Natural killer cell (primary cell): ENCODE results near the gene NANOS3. TPM values are rescaled to one million over a fixed set of nuclear protein-coding genes. Genes with fewer than 3 reads are reported as not detected.

Source experiments
- ATAC-seq, 3 donors: fragments of 150-1000 bp in 2 of 3; fragments of 200-7000 bp in 1 of 3; cut with Tn5 transposase; 1 replicate in 1 of 3; 2 replicates in 2 of 3; pipeline ENCODE4 v1.10.0; 2021; ENCODE audit warnings: mild to moderate bottlenecking in 2 of 3, moderate library complexity in 2 of 3
- DNase-seq, 2 donors: peaks; one replicate each; pipeline versions ENCODE4 v3.0.0 to v3.0.0-alpha.2; 2013 to 2021; ENCODE audit warnings: mixed read lengths in 1 of 2
- H3K27ac ChIP-seq: one replicate; pipeline ENCODE4 v1.5.1; 2013; ENCODE audit warnings: mild to moderate bottlenecking, low read length
- H3K27me3 ChIP-seq: one replicate; pipeline ENCODE4 v1.6.1; 2013; ENCODE audit warnings: low read length; ENCODE audit not compliant: control insufficient read depth, insufficient read depth
- H3K36me3 ChIP-seq: one replicate; pipeline ENCODE4 v1.6.1; 2013; ENCODE audit warnings: low read length; ENCODE audit not compliant: control insufficient read depth, insufficient read depth
- H3K4me1 ChIP-seq: one replicate; pipeline ENCODE4 v1.6.1; 2013; ENCODE audit warnings: low read length; ENCODE audit not compliant: control insufficient read depth, insufficient read depth
- H3K4me3 ChIP-seq: one replicate; pipeline ENCODE4 v1.5.1; 2013; ENCODE audit warnings: low read length
- H3K9me3 ChIP-seq: one replicate; pipeline ENCODE4 v1.6.1; 2013; ENCODE audit warnings: low read length; ENCODE audit not compliant: control insufficient read depth, insufficient read depth
- H3K27ac Mint-ChIP-seq, 2 donors: one replicate each; pipeline ENCODE4 v1.8.0; 2022; ENCODE audit warnings: mild to moderate bottlenecking in 2 of 2, mixed read lengths in 2 of 2, moderate library complexity in 1 of 2
- H3K27me3 Mint-ChIP-seq, 2 donors: one replicate each; pipeline ENCODE4 v1.8.0; 2022; ENCODE audit warnings: low read depth in 2 of 2, mixed read lengths in 2 of 2
- H3K36me3 Mint-ChIP-seq: one replicate; pipeline ENCODE4 v1.8.0; 2022; ENCODE audit warnings: mixed read lengths
- H3K4me1 Mint-ChIP-seq, 2 donors: one replicate each; pipeline ENCODE4 v1.8.0; 2022; ENCODE audit warnings: mixed read lengths in 2 of 2
- H3K4me3 Mint-ChIP-seq: one replicate; pipeline ENCODE4 v1.8.0; 2022; ENCODE audit warnings: mild to moderate bottlenecking, moderate library complexity, mixed read lengths
- H3K9me3 Mint-ChIP-seq, 2 donors: one replicate each; pipeline ENCODE4 v1.8.0; 2022; ENCODE audit warnings: mixed read lengths in 2 of 2
- WGBS: methylation state at CpG from one replicate; pipeline ENCODE4 v1.1.7; 2013; ENCODE audit warnings: missing lambda C conversion rate; ENCODE audit not compliant: insufficient coverage; 5-methylcytosine and 5-hydroxymethylcytosine counted together
- intact Hi-C: fragments of 100-400 bp; cut with micrococcal nuclease; formaldehyde crosslinking; loops from one replicate; pipeline ENCODE4 v1.14.2; 2022
- total RNA-seq, 4 donors: library from RNA; stranded (reverse); fragments of 120-200 nt in 1 of 4; gene quantifications; one replicate each; pipeline versions ENCODE4 v1.2.3 to v1.2.4, GENCODE V29; 2013 to 2022
- TF ChIP-seq, protein P1 (sequence below): fragments of 200-600 bp; IDR thresholded peaks from one replicate; pipeline ENCODE4 v1.8.0; 2022; ENCODE audit warnings: antibody characterized with exemption

NANOS3 gene
- total RNA-seq, 3 donors from 2014 or later (not counting 1 experiment from before 2014, with no cell fraction given) = 2.6 to 6.3 (median 3.0) TPM

DNA sequence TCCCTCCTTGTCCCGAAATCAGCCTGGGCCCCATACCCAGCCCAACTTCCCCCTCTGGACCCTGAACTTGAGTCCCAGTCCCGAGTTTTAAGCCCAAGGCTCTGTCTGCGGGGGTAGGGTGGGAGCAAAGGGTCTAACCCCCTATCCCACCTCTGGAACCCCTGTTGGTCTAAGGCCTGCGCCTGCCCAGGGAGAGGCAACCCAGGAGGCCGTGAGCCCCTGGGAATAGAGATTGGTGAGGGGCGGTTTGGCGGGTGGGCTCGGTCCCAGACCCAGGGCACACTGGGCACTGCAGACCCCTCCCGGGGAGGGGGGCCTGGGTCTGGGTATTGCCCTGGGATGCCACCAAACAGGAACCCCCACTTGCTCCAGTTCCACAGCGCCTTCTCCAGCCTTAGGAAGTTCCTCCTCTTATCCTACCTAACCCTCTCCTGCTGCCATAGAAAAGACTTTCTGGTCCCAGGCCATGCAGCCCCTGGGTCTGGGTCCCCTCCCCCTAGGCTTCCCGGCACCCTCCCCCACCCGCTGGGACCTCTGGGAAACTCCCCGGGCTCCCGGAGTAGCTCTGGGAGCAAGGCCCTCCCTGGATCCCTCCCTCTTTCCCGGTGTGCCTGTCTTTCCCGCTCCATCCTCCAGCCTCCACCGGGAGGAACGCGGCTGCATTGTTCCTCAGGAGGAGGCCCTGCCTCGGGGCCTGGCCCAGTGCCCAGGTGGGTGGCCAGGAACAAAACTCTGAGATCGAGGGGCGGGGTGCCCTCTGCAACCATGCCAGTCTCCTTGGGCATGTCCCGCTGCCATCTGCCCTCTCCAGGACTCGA is 33.6 kb upstream of the NANOS3 start:
- H3K27me3 Mint-ChIP-seq = no peaks in the 10 kb centered on the region
- DNase-seq (peak; percentile 28 to 29), ATAC-seq (no peak)
- 32% methylated on average over 23 of the region's 24 CpGs for WGBS
- H3K4me1 ChIP-seq = peaks cover 89% of the 10 kb centered on the region
- H3K27me3 ChIP-seq = no peaks in the 10 kb centered on the region
- TF ChIP-seq, protein P1, sequence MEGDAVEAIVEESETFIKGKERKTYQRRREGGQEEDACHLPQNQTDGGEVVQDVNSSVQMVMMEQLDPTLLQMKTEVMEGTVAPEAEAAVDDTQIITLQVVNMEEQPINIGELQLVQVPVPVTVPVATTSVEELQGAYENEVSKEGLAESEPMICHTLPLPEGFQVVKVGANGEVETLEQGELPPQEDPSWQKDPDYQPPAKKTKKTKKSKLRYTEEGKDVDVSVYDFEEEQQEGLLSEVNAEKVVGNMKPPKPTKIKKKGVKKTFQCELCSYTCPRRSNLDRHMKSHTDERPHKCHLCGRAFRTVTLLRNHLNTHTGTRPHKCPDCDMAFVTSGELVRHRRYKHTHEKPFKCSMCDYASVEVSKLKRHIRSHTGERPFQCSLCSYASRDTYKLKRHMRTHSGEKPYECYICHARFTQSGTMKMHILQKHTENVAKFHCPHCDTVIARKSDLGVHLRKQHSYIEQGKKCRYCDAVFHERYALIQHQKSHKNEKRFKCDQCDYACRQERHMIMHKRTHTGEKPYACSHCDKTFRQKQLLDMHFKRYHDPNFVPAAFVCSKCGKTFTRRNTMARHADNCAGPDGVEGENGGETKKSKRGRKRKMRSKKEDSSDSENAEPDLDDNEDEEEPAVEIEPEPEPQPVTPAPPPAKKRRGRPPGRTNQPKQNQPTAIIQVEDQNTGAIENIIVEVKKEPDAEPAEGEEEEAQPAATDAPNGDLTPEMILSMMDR = no peak
- peak overlapping the region; percentile 99 to 100 for H3K27ac Mint-ChIP-seq
- peak overlapping the region; percentile 83 for H3K4me3 Mint-ChIP-seq
- peak overlapping the region; percentile 96 for H3K27ac ChIP-seq
- H3K36me3 Mint-ChIP-seq = no peaks in the 10 kb centered on the region
- no peaks in the 10 kb centered on the region for H3K9me3 Mint-ChIP-seq
- no peaks in the 10 kb centered on the region for H3K9me3 ChIP-seq
- intact Hi-C loops = no loop called here
- peak overlapping the region; percentile 49 for H3K4me3 ChIP-seq
- peaks cover 56 to 74% of the 10 kb centered on the region in 2 donors for H3K4me1 Mint-ChIP-seq
- H3K36me3 ChIP-seq = no peaks in the 10 kb centered on the region

DNA sequence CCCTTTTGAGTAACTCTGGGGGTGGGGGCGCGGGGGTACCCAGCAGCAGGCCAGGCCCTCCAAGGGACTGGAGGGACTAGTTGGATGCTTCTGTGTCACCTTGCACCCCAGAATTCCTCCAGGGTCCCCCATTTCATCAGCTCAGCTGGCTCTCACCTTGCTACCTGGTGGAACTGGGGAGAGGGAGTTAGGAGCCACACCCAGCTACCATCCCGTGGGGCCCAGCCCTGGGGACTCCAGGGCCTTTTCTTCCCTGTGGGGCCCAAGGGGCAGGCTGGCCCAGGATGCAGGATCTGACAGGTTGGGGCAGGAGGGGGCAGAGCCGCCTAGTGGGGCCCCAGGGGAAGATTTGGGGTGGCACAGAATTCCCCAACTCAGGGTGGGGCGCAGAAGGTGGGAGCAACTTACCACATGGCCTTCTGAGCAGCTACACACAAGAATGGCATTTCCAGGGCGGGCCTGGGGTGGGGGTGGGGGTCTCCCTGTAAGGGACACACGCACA is 32.8 kb upstream of the NANOS3 start:
- no peaks in the 10 kb centered on the region for H3K9me3 Mint-ChIP-seq
- 89% methylated on average over 7 of the region's 7 CpGs for WGBS
- TF ChIP-seq, protein P1 = no peak
- DNase-seq (peak in 1 of 2 donors; percentile 53), ATAC-seq (no peak)
- no peaks in the 10 kb centered on the region for H3K27me3 Mint-ChIP-seq
- no peak overlapping the region for H3K4me3 ChIP-seq
- H3K27ac Mint-ChIP-seq = peak overlapping the region; percentile 99 to 100
- H3K4me1 ChIP-seq = peaks cover 80% of the 10 kb centered on the region
- H3K27ac ChIP-seq = peak overlapping the region; percentile 96
- intact Hi-C loops = no loop called here
- H3K36me3 Mint-ChIP-seq = no peaks in the 10 kb centered on the region
- H3K4me3 Mint-ChIP-seq = peak overlapping the region; percentile 60
- H3K36me3 ChIP-seq = no peaks in the 10 kb centered on the region
- peaks cover 53 to 72% of the 10 kb centered on the region in 2 donors for H3K4me1 Mint-ChIP-seq
- H3K9me3 ChIP-seq = no peaks in the 10 kb centered on the region
- H3K27me3 ChIP-seq = no peaks in the 10 kb centered on the region

DNA sequence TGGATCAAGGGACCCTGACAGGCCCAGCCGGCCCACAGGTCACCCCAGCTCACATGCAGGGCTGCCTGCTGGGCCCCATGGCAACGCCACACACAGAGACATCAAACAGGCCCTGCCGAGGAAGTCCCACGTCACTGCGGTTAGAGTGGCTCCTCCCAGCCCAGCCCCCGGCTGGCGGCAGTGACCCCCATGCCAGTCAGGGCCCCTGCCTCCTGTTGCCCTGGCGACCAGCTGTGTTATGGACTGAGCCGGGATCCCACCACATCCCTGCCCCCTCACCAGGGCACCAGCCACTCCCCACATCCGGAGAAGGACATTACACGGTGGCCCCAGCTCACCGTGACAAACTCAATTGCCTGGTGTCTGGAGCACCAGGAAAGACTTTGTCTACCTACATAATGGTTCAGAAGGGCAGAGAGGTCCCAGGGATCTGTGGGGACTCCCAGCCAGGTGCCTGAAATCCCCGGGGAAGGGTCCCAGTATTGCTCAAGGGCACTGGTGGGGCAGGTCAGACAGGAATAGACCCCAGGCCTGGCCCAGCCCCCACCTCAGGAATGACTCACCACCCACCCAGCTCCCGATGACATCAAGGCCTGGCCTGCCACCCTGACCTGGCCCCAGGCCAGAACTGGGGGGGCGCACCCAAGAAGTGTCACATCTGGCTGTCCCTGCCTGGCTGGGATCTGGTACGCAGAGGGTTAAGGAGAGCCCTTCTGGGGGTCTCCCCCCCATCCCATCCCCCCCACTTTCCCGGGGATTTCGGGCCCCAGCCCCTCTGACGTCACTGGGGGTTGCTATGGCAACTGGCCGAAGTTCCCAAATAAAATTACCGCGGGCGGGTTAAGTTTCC is 30.2 kb upstream of the NANOS3 start:
- Mint-ChIP-seq H3K4me1 (peaks cover 32 to 61% of the 10 kb centered on the region in 2 donors), H3K9me3 (no peaks in the 10 kb centered on the region), H3K27me3 (no peaks in the 10 kb centered on the region), H3K4me3 (peak overlapping the region; percentile 88), H3K27ac (peak overlapping the region; percentile 99 to 100), H3K36me3 (no peaks in the 10 kb centered on the region)
- TF ChIP-seq, protein P1 = no peak
- peak; percentile 48 to 81 (median 63) for ATAC-seq
- no peaks in the 10 kb centered on the region for H3K36me3 ChIP-seq
- H3K4me1 ChIP-seq = peaks cover 76% of the 10 kb centered on the region
- H3K9me3 ChIP-seq = no peaks in the 10 kb centered on the region
- under 1% methylated on average over 23 of the region's 23 CpGs for WGBS
- intact Hi-C loops = loop anchor here (1.0 to 5.0 kb wide), 4 partner anchors 7 to 689 kb away; no protein-coding TSS in a partner anchor
- DNase-seq = peak; percentile 97 to 99
- H3K4me3 ChIP-seq = peak overlapping the region; percentile 38
- H3K27ac ChIP-seq = peak overlapping the region; percentile 87
- no peaks in the 10 kb centered on the region for H3K27me3 ChIP-seq
